Measurements from ENCODE around the gene ARVCF. TPM values are rescaled to one million over a fixed set of nuclear protein-coding genes. Genes with fewer than 3 reads are reported as not detected.

Gene ARVCF
- total and polyA plus RNA-seq, 2 of the 8 experiments (the other 6 are each of a cell fraction or from before 2014, with no cell fraction given): 31.0 to 43.2 TPM

- H3K4me3 ChIP-seq (ENCODE audit: extremely low read depth in 1 of 4, insufficient read depth in 2 of 4, low read depth in 3 of 4, low read length in 4 of 4): no peak overlapping the region
- H3K23ac ChIP-seq (ENCODE audit: insufficient read length): no peak overlapping the region
- no peak overlapping the region for H3K56ac ChIP-seq (replicated peaks; ENCODE audit: insufficient read length, low read depth, low read length)
- H3K27me3 ChIP-seq (replicated peaks in 1 of 4; ENCODE audit: control insufficient read depth in 3 of 4, extremely low read depth in 1 of 4, insufficient read depth in 3 of 4, low read length in 3 of 4): no peaks in the 10 kb centered on the region; a peak in 1 of 7 replicates
- H4K20me1 ChIP-seq (replicated peaks in 1 of 2; ENCODE audit: control insufficient read depth in 1 of 2, insufficient read depth in 2 of 2, low read length in 2 of 2): peaks cover 0 to 5% of the 10 kb centered on the region in 2 experiments
- H3K36me3 ChIP-seq (ENCODE audit: control insufficient read depth in 2 of 4, insufficient read depth in 4 of 4, low read length in 3 of 4): no peaks in the 10 kb centered on the region
- H2AFZ ChIP-seq (ENCODE audit: low read length): no peak overlapping the region
- H3K23me2 ChIP-seq (ENCODE audit: low read depth, low read length): 0 out of 2 replicates have a peak, but pooled peaks cover 2% of the 10 kb centered on the region
- H3K79me2 ChIP-seq (ENCODE audit: control insufficient read depth in 1 of 2, insufficient read depth in 2 of 2, low read length in 2 of 2): no peaks in the 10 kb centered on the region
- H2BK12ac ChIP-seq (ENCODE audit: low read depth, low read length): no peak overlapping the region
- no peak overlapping the region for H2BK120ac ChIP-seq (replicated peaks; ENCODE audit: low read depth, low read length)
- no peak overlapping the region for H2BK15ac ChIP-seq (ENCODE audit: low read length)
- no peak overlapping the region for H2AK5ac ChIP-seq (ENCODE audit: low read depth, low read length)
- FAIRE-seq (no peak), DNase-seq (ENCODE audit: low read depth in 1 of 2, low spot score in 2 of 2) (no peak)
- 87% methylated on average over 16 of the region's 16 CpGs; no CpG with 5 or more reads in 1 of the 2 experiments for WGBS, 2 experiments (ENCODE audit: extremely low coverage in 1 of 2, insufficient coverage in 1 of 2, insufficient read length in 1 of 2, insufficient replicate concordance in 2 of 2, low coverage in 1 of 2, low lambda C conversion rate in 2 of 2, missing lambda C conversion rate in 1 of 2)
- no peaks in the 10 kb centered on the region for H3K4me1 ChIP-seq (replicated peaks in 1 of 4; ENCODE audit: control insufficient read depth in 3 of 4, insufficient read depth in 4 of 4, low read length in 3 of 4)
- H3K9ac ChIP-seq (replicated peaks in 1 of 4; ENCODE audit: extremely low read depth in 1 of 4, low read depth in 3 of 4, low read length in 3 of 4): no peak overlapping the region
- POLR2A ChIA-PET (ENCODE audit: partially characterized antibody): interaction anchor here (1.7 kb wide), 1 partner anchor 37 kb away, joined by 4 read pairs; no protein-coding TSS in a partner anchor
- no peaks in the 10 kb centered on the region for H3K9me3 ChIP-seq (ENCODE audit: insufficient read depth in 2 of 2, low read depth in 1 of 2, low read length in 1 of 2)
- H3K27ac ChIP-seq (ENCODE audit: low read depth, low read length): no peak overlapping the region
- no peak overlapping the region for H4K5ac ChIP-seq (ENCODE audit: insufficient read length, low read depth, low read length)
- H4K8ac ChIP-seq (ENCODE audit: extremely low read depth, insufficient read depth, low read length): no peak overlapping the region
- H2BK5ac ChIP-seq (ENCODE audit: low read depth, low read length): no peak overlapping the region
- no peak overlapping the region for H4K91ac ChIP-seq (replicated peaks; ENCODE audit: insufficient read length, low read length)
- no peak overlapping the region for H3K14ac ChIP-seq (ENCODE audit: insufficient read length)
- H3K4me2 ChIP-seq (ENCODE audit: insufficient read depth in 1 of 2, low read depth in 2 of 2, low read length in 2 of 2): no peak overlapping the region
- CTCF ChIA-PET (ENCODE audit: partially characterized antibody): interaction anchor here (0.6 to 1.3 kb wide), 4 partner anchors 11 to 592 kb away, joined by 3 to 4 read pairs (median 4); no protein-coding TSS in a partner anchor
- no peak overlapping the region for H3K4ac ChIP-seq (replicated peaks; ENCODE audit: insufficient read length, low read depth, low read length)
- H3K18ac ChIP-seq (ENCODE audit: extremely low read depth, low read length): no peak overlapping the region
- no peaks in the 10 kb centered on the region for H3K79me1 ChIP-seq (ENCODE audit: low read depth, low read length)
- H2BK20ac ChIP-seq (ENCODE audit: low read length): no peak overlapping the region
- no peak for TF ChIP-seq TBP (IDR thresholded peaks at IDR 0.05; ENCODE audit: low read depth, low read length)
- TF ChIP-seq ATF2 (IDR thresholded peaks at IDR 0.05; ENCODE audit: low read length): no peak
- no peak for TF ChIP-seq JUND (IDR thresholded peaks at IDR 0.05; ENCODE audit: low read length)
Observed at GRCh38 chr22:20056696-20057386, 40.2 kb upstream of the ARVCF start.
